GM12873 (cell line): ENCODE data around the gene NUSAP1.

Experiments used
- CTCF ChIP-seq: IDR thresholded peaks from 2 replicates; pipeline ENCODE4 v1.5.1; 2012; ENCODE audit warnings: low read depth, mild to moderate bottlenecking, moderate library complexity, low read length, control low read depth; ENCODE audit not compliant: insufficient read depth; ENCODE audit errors: missing control alignments

The NUSAP1 gene

DNA sequence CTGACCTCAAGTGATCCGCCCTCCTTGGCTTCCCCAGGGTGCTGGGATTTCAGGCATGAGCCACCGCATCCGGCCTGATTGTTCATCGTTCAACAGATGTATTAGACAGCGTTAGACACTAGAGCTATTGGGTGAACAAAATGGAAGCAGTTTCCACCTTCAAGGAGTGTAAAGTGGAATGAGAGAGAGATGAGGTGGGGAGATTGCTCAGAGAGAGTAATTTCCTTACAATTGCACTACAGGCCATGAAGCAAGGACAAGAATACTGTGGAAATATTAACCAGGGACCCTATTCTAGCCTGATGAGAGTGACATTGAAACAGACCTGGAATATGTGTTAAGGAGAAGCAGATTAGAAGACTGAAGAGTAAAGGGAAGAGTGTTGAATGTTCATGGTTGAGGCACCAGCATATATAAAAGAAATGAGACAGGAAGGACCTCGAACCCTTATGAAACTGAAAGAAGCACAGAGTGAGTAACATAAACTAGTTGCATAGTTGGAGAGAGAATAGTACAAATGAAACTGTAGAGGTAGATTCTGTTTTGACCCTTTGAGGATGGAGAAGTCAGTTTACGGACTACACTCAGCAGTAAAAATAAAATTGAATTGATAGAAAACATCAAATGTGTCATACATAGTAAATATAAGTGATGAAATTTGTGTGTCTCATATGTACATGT is 91.4 kb downstream of the NUSAP1 start:
- TF ChIP-seq CTCF = no peak

DNA sequence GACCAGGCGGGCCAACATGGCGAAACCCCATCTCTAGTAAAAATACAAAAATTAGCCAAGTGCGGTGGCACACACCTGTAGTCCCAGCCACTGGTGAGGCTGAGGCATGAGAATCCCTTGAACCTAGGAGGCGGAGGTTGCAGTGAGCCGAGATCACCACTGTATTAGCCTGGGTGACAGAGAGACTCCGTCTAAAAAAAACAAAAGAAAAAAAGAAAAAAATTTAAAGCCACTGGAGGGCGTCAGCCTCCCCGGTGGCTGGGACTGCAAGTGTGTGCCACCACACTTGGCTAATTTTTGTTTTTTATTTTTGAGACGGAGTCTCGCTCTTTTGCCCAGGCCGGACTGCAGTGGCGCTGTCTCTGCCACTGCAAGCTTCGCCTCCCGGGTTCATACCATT is 92.1 kb downstream of the NUSAP1 start:
- TF ChIP-seq CTCF = no peak

- TF ChIP-seq CTCF = no peak
Observed at GRCh38 chr15:41429003-41429890, 96.6 kb downstream of the NUSAP1 start.
